H9 (cell line): ENCODE measurements around the gene WWC1. TPM values are rescaled to one million over a fixed set of nuclear protein-coding genes. Genes with fewer than 3 reads are reported as not detected.

Experiments used
- DNase-seq: peaks from one replicate; pipeline ENCODE4 v3.0.0-alpha.2; 2017
- H2AFZ ChIP-seq: one replicate; pipeline ENCODE4 v1.6.1; 2013; ENCODE audit warnings: mild to moderate bottlenecking, low read length, control low read depth, moderate library complexity
- H2AK5ac ChIP-seq: 2 replicates; pipeline ENCODE4 v1.6.1; 2013; ENCODE audit warnings: low read length, control low read depth, mixed read lengths; ENCODE audit not compliant: insufficient read length
- H2BK120ac ChIP-seq: one replicate; pipeline ENCODE4 v1.6.1; 2013; ENCODE audit warnings: low read depth, mild to moderate bottlenecking, low read length, control low read depth, inconsistent platforms; ENCODE audit not compliant: poor library complexity, severe bottlenecking
- H2BK12ac ChIP-seq: 2 replicates; pipeline ENCODE4 v1.6.1; 2013; ENCODE audit warnings: low read length, control low read depth, mixed read lengths, low read depth; ENCODE audit not compliant: insufficient read length
- H2BK15ac ChIP-seq: 2 replicates; pipeline ENCODE4 v1.6.1; 2013; ENCODE audit warnings: low read depth, low read length, control low read depth
- H2BK20ac ChIP-seq: one replicate; pipeline ENCODE4 v1.6.1; 2013; ENCODE audit warnings: low read depth, mild to moderate bottlenecking, low read length, control low read depth, inconsistent platforms; ENCODE audit not compliant: poor library complexity, severe bottlenecking
- H2BK5ac ChIP-seq: 2 replicates; pipeline ENCODE4 v1.6.1; 2013; ENCODE audit warnings: low read length, control low read depth, mixed read lengths; ENCODE audit not compliant: insufficient read length
- H3K14ac ChIP-seq: 2 replicates; pipeline ENCODE4 v1.6.1; 2013; ENCODE audit warnings: low read length, control low read depth; ENCODE audit not compliant: insufficient read depth
- H3K18ac ChIP-seq: 2 replicates; pipeline ENCODE4 v1.6.1; 2013; ENCODE audit warnings: low read depth, mild to moderate bottlenecking, mixed read lengths, low read length, control low read depth; ENCODE audit not compliant: insufficient read length
- H3K23ac ChIP-seq: 2 replicates; pipeline ENCODE4 v1.6.1; 2013; ENCODE audit warnings: low read length, control low read depth, mixed read lengths, low read depth; ENCODE audit not compliant: insufficient read length
- H3K23me2 ChIP-seq: 2 replicates; pipeline ENCODE4 v1.6.1; 2013; ENCODE audit warnings: low read depth, mild to moderate bottlenecking, mixed read lengths, low read length, control low read depth; ENCODE audit not compliant: insufficient read length, poor library complexity, severe bottlenecking
- H3K27ac ChIP-seq: 2 replicates; pipeline ENCODE4 v1.5.1; 2013; ENCODE audit warnings: low read length, control low read depth, mixed read lengths, low read depth; ENCODE audit not compliant: insufficient read length
- H3K27me3 ChIP-seq: 2 replicates; pipeline ENCODE4 v1.6.1; 2013; ENCODE audit warnings: low read length, control low read depth, inconsistent platforms; ENCODE audit not compliant: insufficient read depth
- H3K4ac ChIP-seq: 2 replicates; pipeline ENCODE4 v1.6.1; 2013; ENCODE audit warnings: low read depth, mild to moderate bottlenecking, control low read depth, inconsistent platforms, low read length, moderate library complexity
- H3K4me1 ChIP-seq: 2 replicates; pipeline ENCODE4 v1.6.1; 2013; ENCODE audit warnings: low read length, control low read depth, inconsistent platforms; ENCODE audit not compliant: insufficient read depth
- H3K4me2 ChIP-seq: 2 replicates; pipeline ENCODE4 v1.6.1; 2013; ENCODE audit warnings: low read length, control low read depth, mixed read lengths; ENCODE audit not compliant: insufficient read length, insufficient read depth
- H3K56ac ChIP-seq: 2 replicates; pipeline ENCODE4 v1.6.1; 2013; ENCODE audit warnings: low read depth, mild to moderate bottlenecking, mixed read lengths, low read length, control low read depth; ENCODE audit not compliant: insufficient read length
- H3K79me1 ChIP-seq: 2 replicates; pipeline ENCODE4 v1.6.1; 2013; ENCODE audit warnings: low read depth, mild to moderate bottlenecking, moderate library complexity, low read length, control low read depth, inconsistent platforms; ENCODE audit not compliant: insufficient read depth, poor library complexity, severe bottlenecking
- H3K79me2 ChIP-seq: 2 replicates; pipeline ENCODE4 v1.6.1; 2013; ENCODE audit warnings: low read length, control low read depth, inconsistent platforms; ENCODE audit not compliant: insufficient read depth
- H3K9ac ChIP-seq: 2 replicates; pipeline ENCODE4 v1.6.1; 2013; ENCODE audit warnings: low read length, control low read depth, mixed read lengths; ENCODE audit not compliant: insufficient read length; ENCODE audit errors: extremely low read depth
- H3K9me3 ChIP-seq: one replicate; pipeline ENCODE4 v1.6.1; 2013; ENCODE audit warnings: low read depth, low read length, inconsistent platforms; ENCODE audit not compliant: control insufficient read depth
- H3T11ph ChIP-seq: one replicate; pipeline ENCODE4 v1.6.1; 2013; ENCODE audit warnings: mild to moderate bottlenecking, low read length, control low read depth, inconsistent platforms
- H4K20me1 ChIP-seq: one replicate; pipeline ENCODE4 v1.6.1; 2013; ENCODE audit not compliant: control insufficient read depth, insufficient read length, insufficient read depth
- H4K5ac ChIP-seq: 2 replicates; pipeline ENCODE4 v1.6.1; 2013; ENCODE audit warnings: low read depth, mild to moderate bottlenecking, mixed read lengths, low read length, control low read depth; ENCODE audit not compliant: insufficient read length
- H4K8ac ChIP-seq: replicated peaks from 2 replicates; pipeline ENCODE4 v1.6.1; 2013; ENCODE audit warnings: low read length, control low read depth, mixed read lengths, low read depth; ENCODE audit not compliant: insufficient read length
- H4K91ac ChIP-seq: 2 replicates; pipeline ENCODE4 v1.6.1; 2013; ENCODE audit warnings: low read depth, mild to moderate bottlenecking, moderate library complexity, mixed read lengths, low read length, control low read depth; ENCODE audit not compliant: insufficient read length
- H3K27ac Mint-ChIP-seq, 3 experiments: 2 replicates in 2 of 3; 3 replicates in 1 of 3; pipeline ENCODE4 v1.8.0; 2020 to 2021; ENCODE audit warnings: mixed read lengths in 3 of 3, mild to moderate bottlenecking in 1 of 3, moderate library complexity in 1 of 3
- H3K27me3 Mint-ChIP-seq: 2 replicates; pipeline ENCODE4 v1.8.0; 2021; ENCODE audit warnings: low read depth, mild to moderate bottlenecking, moderate library complexity, mixed read lengths
- H3K36me3 Mint-ChIP-seq, 3 experiments: 2 replicates in 2 of 3; 3 replicates in 1 of 3; pipeline ENCODE4 v1.8.0; 2020 to 2021; ENCODE audit warnings: low read depth in 3 of 3, mixed read lengths in 3 of 3; ENCODE audit not compliant: insufficient read depth in 1 of 3
- H3K4me1 Mint-ChIP-seq, 2 experiments: 2 replicates each; pipeline ENCODE4 v1.8.0; 2020; ENCODE audit warnings: mixed read lengths in 2 of 2
- H3K4me3 Mint-ChIP-seq, 2 experiments: 2 replicates in 1 of 2; 3 replicates in 1 of 2; pipeline ENCODE4 v1.8.0; 2020 to 2021; ENCODE audit warnings: mild to moderate bottlenecking in 2 of 2, mixed read lengths in 2 of 2, moderate library complexity in 1 of 2
- H3K9me3 Mint-ChIP-seq, 2 experiments: 2 replicates in 1 of 2; 3 replicates in 1 of 2; pipeline ENCODE4 v1.8.0; 2020; ENCODE audit warnings: mild to moderate bottlenecking in 2 of 2, mixed read lengths in 2 of 2, moderate library complexity in 1 of 2
- WGBS: extraction: QIAGEN DNeasy Blood & Tissue Kit; methylation state at CpG from one replicate; pipeline ENCODE4 v1.1.7; 2013; ENCODE audit warnings: missing lambda C conversion rate, low lambda C conversion rate, mixed read lengths; ENCODE audit not compliant: insufficient read length; ENCODE audit errors: extremely low coverage; 5-methylcytosine and 5-hydroxymethylcytosine counted together
- total RNA-seq: library from RNA; stranded (reverse); gene quantifications from 2 replicates; pipeline ENCODE4 v1.2.1, GENCODE V29; 2021
- TF ChIP-seq, protein P1 (sequence below): fragments of 200-600 bp; sonication (generic); conservative IDR thresholded peaks from 3 replicates; pipeline ENCODE4 v1.8.0; 2021; ENCODE audit warnings: antibody characterized with exemption, mild to moderate bottlenecking

The WWC1 gene
- total RNA-seq, 1 experiment from 2014 or later, result 28.2 TPM

- no peaks in the 10 kb centered on the region for H3K23me2 ChIP-seq
- no peak overlapping the region for H3K23ac ChIP-seq
- Mint-ChIP-seq H3K4me3 (no peak overlapping the region; a peak in 1 of 5 replicates), H3K9me3 (no peaks in the 10 kb centered on the region), H3K27me3 (no peaks in the 10 kb centered on the region), H3K27ac (peak overlapping the region in 1 of 3 experiments; percentile 56; a peak in 2 of 7 replicates), H3K4me1 (peaks cover 40 to 50% of the 10 kb centered on the region in 2 experiments), H3K36me3 (peaks cover 0 to 4% (median 0%) of the 10 kb centered on the region in 3 experiments; a peak in 1 of 7 replicates)
- H4K5ac ChIP-seq, result no peak overlapping the region
- H3K9ac ChIP-seq, result no peak overlapping the region
- no peak overlapping the region for H2BK20ac ChIP-seq
- no peak overlapping the region for H4K8ac ChIP-seq
- no peaks in the 10 kb centered on the region for H3K27me3 ChIP-seq
- H4K91ac ChIP-seq, result no peak overlapping the region
- no peaks in the 10 kb centered on the region for H3K79me1 ChIP-seq
- H3K4ac ChIP-seq, result no peak overlapping the region
- H2BK15ac ChIP-seq, result no peak overlapping the region
- H2AFZ ChIP-seq, result no peak overlapping the region
- H3K18ac ChIP-seq, result no peak overlapping the region
- H2BK120ac ChIP-seq, result no peak overlapping the region
- no peaks in the 10 kb centered on the region; the same call in 1 of the 2 replicates for H3K79me2 ChIP-seq
- H3K14ac ChIP-seq, result no peak overlapping the region; the same call in 1 of the 2 replicates
- no peak overlapping the region for H3K56ac ChIP-seq
- no peaks in the 10 kb centered on the region; the same call in 1 of the 2 replicates for H3K4me1 ChIP-seq
- no peak overlapping the region for H2BK5ac ChIP-seq
- no peak overlapping the region for H3T11ph ChIP-seq
- DNase-seq, result no peak
- H4K20me1 ChIP-seq, result no peaks in the 10 kb centered on the region
- no CpG with 5 or more reads among the region's 3 CpGs for WGBS
- no peak overlapping the region for H2AK5ac ChIP-seq
- H3K27ac ChIP-seq, result no peak overlapping the region
- TF ChIP-seq, protein P1, sequence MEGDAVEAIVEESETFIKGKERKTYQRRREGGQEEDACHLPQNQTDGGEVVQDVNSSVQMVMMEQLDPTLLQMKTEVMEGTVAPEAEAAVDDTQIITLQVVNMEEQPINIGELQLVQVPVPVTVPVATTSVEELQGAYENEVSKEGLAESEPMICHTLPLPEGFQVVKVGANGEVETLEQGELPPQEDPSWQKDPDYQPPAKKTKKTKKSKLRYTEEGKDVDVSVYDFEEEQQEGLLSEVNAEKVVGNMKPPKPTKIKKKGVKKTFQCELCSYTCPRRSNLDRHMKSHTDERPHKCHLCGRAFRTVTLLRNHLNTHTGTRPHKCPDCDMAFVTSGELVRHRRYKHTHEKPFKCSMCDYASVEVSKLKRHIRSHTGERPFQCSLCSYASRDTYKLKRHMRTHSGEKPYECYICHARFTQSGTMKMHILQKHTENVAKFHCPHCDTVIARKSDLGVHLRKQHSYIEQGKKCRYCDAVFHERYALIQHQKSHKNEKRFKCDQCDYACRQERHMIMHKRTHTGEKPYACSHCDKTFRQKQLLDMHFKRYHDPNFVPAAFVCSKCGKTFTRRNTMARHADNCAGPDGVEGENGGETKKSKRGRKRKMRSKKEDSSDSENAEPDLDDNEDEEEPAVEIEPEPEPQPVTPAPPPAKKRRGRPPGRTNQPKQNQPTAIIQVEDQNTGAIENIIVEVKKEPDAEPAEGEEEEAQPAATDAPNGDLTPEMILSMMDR, result no peak
- no peak overlapping the region for H2BK12ac ChIP-seq
- H3K4me2 ChIP-seq, result no peak overlapping the region
- no peaks in the 10 kb centered on the region for H3K9me3 ChIP-seq
Observed at GRCh38 chr5:168360521-168361285, 69.3 kb downstream of the WWC1 start.
